HepG2 (cell line): ENCODE data around the gene CHCHD5. TPM values are rescaled to one million over a fixed set of nuclear protein-coding genes. Genes with fewer than 3 reads are reported as not detected.

Experiments used
- ARID2 ChIP-seq: sonication (generic); formaldehyde crosslinking; IDR thresholded peaks from 2 replicates; pipeline ENCODE4 v1.8.1; 2022; ENCODE audit warnings: mild to moderate bottlenecking, missing genetic modification reagents, borderline replicate concordance
- ARNT ChIP-seq: fragments of 450-650 bp; IDR thresholded peaks from 2 replicates; pipeline ENCODE4 v1.6.1; 2017
- ARNT2 ChIP-seq: sonication (generic); formaldehyde crosslinking; IDR thresholded peaks from 2 replicates; pipeline ENCODE4 v1.8.0; 2022; ENCODE audit warnings: mild to moderate bottlenecking, low read depth, missing genetic modification reagents, moderate library complexity
- BRCA1 ChIP-seq: sonication (generic); formaldehyde crosslinking; IDR thresholded peaks from 2 replicates; pipeline ENCODE4 v1.4.0; 2020; ENCODE audit warnings: missing genetic modification reagents
- CENPT ChIP-seq: sonication (generic); formaldehyde crosslinking; IDR thresholded peaks from 2 replicates; pipeline ENCODE4 v1.8.0; 2022; ENCODE audit warnings: low read depth, mild to moderate bottlenecking, moderate library complexity, missing genetic modification reagents
- KLF11 ChIP-seq: IDR thresholded peaks from 2 replicates; pipeline ENCODE4 v1.6.1; 2016; ENCODE audit warnings: missing compliant biosample characterization
- MAFK ChIP-seq, 2 experiments: IDR thresholded peaks in 1 of 2; conservative IDR thresholded peaks in 1 of 2; 2 replicates each; pipeline ENCODE4 v1.6.1; 2011; ENCODE audit warnings: improper control_type of control experiment in 2 of 2, low read length in 2 of 2
- MIER2 ChIP-seq: IDR thresholded peaks from 2 replicates; pipeline ENCODE4 v1.6.1; 2016; ENCODE audit warnings: missing biosample characterization, missing genetic modification reagents
- MLLT10 ChIP-seq: sonication (generic); formaldehyde crosslinking; IDR thresholded peaks from 2 replicates; pipeline ENCODE4 v1.4.0; 2020; ENCODE audit warnings: missing genetic modification reagents
- SP140L ChIP-seq: sonication (generic); formaldehyde crosslinking; IDR thresholded peaks from 2 replicates; pipeline ENCODE4 v1.4.0; 2020; ENCODE audit warnings: missing genetic modification reagents, borderline replicate concordance
- ZNF205 ChIP-seq: IDR thresholded peaks from 2 replicates; pipeline ENCODE4 v1.6.1; 2018; ENCODE audit warnings: missing biosample characterization, missing genetic modification reagents
- ZNF512 ChIP-seq: sonication (generic); formaldehyde crosslinking; IDR thresholded peaks from 2 replicates; pipeline ENCODE4 v1.4.0; 2020; ENCODE audit warnings: mild to moderate bottlenecking, missing genetic modification reagents
- ZNF564 ChIP-seq: sonication (generic); formaldehyde crosslinking; IDR thresholded peaks from 2 replicates; pipeline ENCODE4 v1.8.1; 2023; ENCODE audit warnings: mild to moderate bottlenecking, missing genetic modification reagents
- ZNF747 ChIP-seq: sonication (generic); formaldehyde crosslinking; IDR thresholded peaks from 2 replicates; pipeline ENCODE4 v1.8.1; 2023; ENCODE audit warnings: missing genetic modification reagents, mild to moderate bottlenecking, borderline replicate concordance
- ZXDC ChIP-seq: sonication (generic); formaldehyde crosslinking; IDR thresholded peaks from 2 replicates; pipeline ENCODE4 v1.5.0; 2020; ENCODE audit warnings: mild to moderate bottlenecking, missing genetic modification reagents
- polyA plus RNA-seq, 8 experiments: library from polyadenylated mRNA; depleted of rRNA in 3 of 8; stranded (reverse) in 7 of 8; unstranded in 1 of 8; fragments of >200 nt; fragmentation: Illumina TruSeq in 4 of 8; extraction: Trizol in 4 of 8; gene quantifications; 2 replicates each; pipeline versions ENCODE4 v1.2.1 to v1.2.3, GENCODE V29; 2011 to 2016; ENCODE audit warnings: low read depth in 4 of 8, missing spikeins in 1 of 8, mixed read lengths in 1 of 8; ENCODE audit not compliant: insufficient read depth in 1 of 8
- total RNA-seq, 5 experiments: library from RNA; depleted of rRNA; stranded (reverse); fragments of >200 nt; fragmentation: Illumina TruSeq; extraction: Trizol; gene quantifications; 2 replicates each; pipeline ENCODE4 v1.2.3, GENCODE V29; 2016; ENCODE audit warnings: low read depth in 1 of 5
- TF ChIP-seq, protein P1 (sequence below), 2 experiments: sonication (generic) in 1 of 2; formaldehyde crosslinking in 1 of 2; IDR thresholded peaks; 2 replicates each; pipeline versions ENCODE4 v1.6.1 to v1.9.0; 2014 to 2022; ENCODE audit warnings: antibody characterized with exemption in 1 of 2, borderline replicate concordance in 1 of 2, inconsistent platforms in 1 of 2, low read depth in 1 of 2, missing genetic modification reagents in 1 of 2
- TF ChIP-seq, protein P2 (sequence below): sonication (generic); formaldehyde crosslinking; IDR thresholded peaks from 2 replicates; pipeline ENCODE4 v1.4.0; 2020; ENCODE audit warnings: missing genetic modification reagents

CHCHD5 gene
- total and polyA plus RNA-seq, 2 of the 13 experiments (the other 11 are each of a cell fraction or from before 2014, with no cell fraction given), result 19.0 to 23.9 TPM

DNA sequence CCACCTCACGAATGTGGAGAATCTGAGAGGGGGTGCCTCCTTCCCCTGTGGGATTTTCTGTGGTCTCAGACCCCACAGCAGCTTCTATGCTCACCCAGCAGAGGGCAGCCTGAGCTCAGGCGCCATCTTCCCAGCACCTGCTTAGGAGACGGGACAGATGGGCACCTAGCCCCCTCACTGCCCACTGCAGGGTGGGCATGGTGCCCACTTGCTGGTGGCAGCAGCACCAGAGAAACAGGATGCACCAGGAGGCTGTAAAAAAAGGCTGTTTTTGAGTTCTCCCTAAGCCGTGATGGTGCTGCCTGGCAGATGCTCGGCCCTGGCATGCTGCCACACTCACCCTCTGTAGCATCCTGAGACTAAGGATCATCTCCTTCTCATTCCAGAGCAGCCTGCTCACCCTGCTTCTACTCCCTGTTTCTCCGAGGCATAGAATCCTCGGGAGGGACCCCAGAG, 42.2 kb downstream of the CHCHD5 start (continued):
- TF ChIP-seq, protein P1, sequence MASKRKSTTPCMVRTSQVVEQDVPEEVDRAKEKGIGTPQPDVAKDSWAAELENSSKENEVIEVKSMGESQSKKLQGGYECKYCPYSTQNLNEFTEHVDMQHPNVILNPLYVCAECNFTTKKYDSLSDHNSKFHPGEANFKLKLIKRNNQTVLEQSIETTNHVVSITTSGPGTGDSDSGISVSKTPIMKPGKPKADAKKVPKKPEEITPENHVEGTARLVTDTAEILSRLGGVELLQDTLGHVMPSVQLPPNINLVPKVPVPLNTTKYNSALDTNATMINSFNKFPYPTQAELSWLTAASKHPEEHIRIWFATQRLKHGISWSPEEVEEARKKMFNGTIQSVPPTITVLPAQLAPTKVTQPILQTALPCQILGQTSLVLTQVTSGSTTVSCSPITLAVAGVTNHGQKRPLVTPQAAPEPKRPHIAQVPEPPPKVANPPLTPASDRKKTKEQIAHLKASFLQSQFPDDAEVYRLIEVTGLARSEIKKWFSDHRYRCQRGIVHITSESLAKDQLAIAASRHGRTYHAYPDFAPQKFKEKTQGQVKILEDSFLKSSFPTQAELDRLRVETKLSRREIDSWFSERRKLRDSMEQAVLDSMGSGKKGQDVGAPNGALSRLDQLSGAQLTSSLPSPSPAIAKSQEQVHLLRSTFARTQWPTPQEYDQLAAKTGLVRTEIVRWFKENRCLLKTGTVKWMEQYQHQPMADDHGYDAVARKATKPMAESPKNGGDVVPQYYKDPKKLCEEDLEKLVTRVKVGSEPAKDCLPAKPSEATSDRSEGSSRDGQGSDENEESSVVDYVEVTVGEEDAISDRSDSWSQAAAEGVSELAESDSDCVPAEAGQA (IDR thresholded peaks at IDR 0.05; ENCODE audit: low read depth), result 0 out of 2 replicates have a peak, but pooled peaks have one; percentile 32
- TF ChIP-seq, protein P1 (CRISPR knock-in tag; IDR thresholded peaks at IDR 0.05; ENCODE audit: borderline replicate concordance), result no peak
- TF ChIP-seq ZNF512 (0 out of 2 replicates have a peak, but pooled peaks have one; percentile 47), SP140L (CRISPR knock-in tag) (peak; percentile 61; the same call in 1 of the 2 replicates), MIER2 (CRISPR knock-in tag) (no peak), ZNF747 (CRISPR knock-in tag) (no peak), ZNF205 (CRISPR knock-in tag) (peak; percentile 40; the same call in 1 of the 2 replicates), BRCA1 (CRISPR knock-in tag) (no peak), ARNT (no peak), ZNF564 (CRISPR knock-in tag) (no peak), MLLT10 (no peak), MAFK (conservative IDR thresholded peaks at IDR 0.05 in 1 of 2, IDR thresholded peaks at IDR 0.05 in 1 of 2; ENCODE audit: low read length in 2 of 2) (no peak), ZXDC (CRISPR knock-in tag) (no peak), KLF11 (CRISPR knock-in tag) (no peak), ARNT2 (CRISPR knock-in tag) (peak; percentile 27; the same call in 1 of the 2 replicates), ARID2 (CRISPR knock-in tag) (peak; percentile 20; the same call in 1 of the 2 replicates), CENPT (CRISPR knock-in tag) (no peak)
- TF ChIP-seq, protein P2, sequence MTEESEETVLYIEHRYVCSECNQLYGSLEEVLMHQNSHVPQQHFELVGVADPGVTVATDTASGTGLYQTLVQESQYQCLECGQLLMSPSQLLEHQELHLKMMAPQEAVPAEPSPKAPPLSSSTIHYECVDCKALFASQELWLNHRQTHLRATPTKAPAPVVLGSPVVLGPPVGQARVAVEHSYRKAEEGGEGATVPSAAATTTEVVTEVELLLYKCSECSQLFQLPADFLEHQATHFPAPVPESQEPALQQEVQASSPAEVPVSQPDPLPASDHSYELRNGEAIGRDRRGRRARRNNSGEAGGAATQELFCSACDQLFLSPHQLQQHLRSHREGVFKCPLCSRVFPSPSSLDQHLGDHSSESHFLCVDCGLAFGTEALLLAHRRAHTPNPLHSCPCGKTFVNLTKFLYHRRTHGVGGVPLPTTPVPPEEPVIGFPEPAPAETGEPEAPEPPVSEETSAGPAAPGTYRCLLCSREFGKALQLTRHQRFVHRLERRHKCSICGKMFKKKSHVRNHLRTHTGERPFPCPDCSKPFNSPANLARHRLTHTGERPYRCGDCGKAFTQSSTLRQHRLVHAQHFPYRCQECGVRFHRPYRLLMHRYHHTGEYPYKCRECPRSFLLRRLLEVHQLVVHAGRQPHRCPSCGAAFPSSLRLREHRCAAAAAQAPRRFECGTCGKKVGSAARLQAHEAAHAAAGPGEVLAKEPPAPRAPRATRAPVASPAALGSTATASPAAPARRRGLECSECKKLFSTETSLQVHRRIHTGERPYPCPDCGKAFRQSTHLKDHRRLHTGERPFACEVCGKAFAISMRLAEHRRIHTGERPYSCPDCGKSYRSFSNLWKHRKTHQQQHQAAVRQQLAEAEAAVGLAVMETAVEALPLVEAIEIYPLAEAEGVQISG (CRISPR knock-in tag), result peak; percentile 38
